ENCODE data around the gene FOXO1. TPM values are rescaled to one million over a fixed set of nuclear protein-coding genes. Genes with fewer than 3 reads are reported as not detected.

Gene FOXO1
- total RNA-seq, 1 donor from 2014 or later, result 17.7 TPM

- H3K4me3 ChIP-seq (ENCODE audit: low read depth, low read length), result no peak overlapping the region
- TF ChIP-seq, protein P1, sequence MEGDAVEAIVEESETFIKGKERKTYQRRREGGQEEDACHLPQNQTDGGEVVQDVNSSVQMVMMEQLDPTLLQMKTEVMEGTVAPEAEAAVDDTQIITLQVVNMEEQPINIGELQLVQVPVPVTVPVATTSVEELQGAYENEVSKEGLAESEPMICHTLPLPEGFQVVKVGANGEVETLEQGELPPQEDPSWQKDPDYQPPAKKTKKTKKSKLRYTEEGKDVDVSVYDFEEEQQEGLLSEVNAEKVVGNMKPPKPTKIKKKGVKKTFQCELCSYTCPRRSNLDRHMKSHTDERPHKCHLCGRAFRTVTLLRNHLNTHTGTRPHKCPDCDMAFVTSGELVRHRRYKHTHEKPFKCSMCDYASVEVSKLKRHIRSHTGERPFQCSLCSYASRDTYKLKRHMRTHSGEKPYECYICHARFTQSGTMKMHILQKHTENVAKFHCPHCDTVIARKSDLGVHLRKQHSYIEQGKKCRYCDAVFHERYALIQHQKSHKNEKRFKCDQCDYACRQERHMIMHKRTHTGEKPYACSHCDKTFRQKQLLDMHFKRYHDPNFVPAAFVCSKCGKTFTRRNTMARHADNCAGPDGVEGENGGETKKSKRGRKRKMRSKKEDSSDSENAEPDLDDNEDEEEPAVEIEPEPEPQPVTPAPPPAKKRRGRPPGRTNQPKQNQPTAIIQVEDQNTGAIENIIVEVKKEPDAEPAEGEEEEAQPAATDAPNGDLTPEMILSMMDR (IDR thresholded peaks at IDR 0.05; ENCODE audit: insufficient read depth, low read length, poor library complexity, severe bottlenecking), result no peak
- no peaks in the 10 kb centered on the region for H3K27me3 ChIP-seq (ENCODE audit: control insufficient read depth, insufficient read depth, low read length)
- no peaks in the 10 kb centered on the region for H3K36me3 ChIP-seq (ENCODE audit: control insufficient read depth, insufficient read depth, low read length)
- DNase-seq (ENCODE audit: low read depth), result no peak
These were observed 66.7 kb downstream of the FOXO1 start for GRCh38 chr13:40599747-40600146.

- Histone ChIP-seq H3K36me3 (ENCODE audit: control insufficient read depth, insufficient read depth, low read length) (no peaks in the 10 kb centered on the region), H3K27me3 (ENCODE audit: control insufficient read depth, insufficient read depth, low read length) (no peaks in the 10 kb centered on the region), H3K4me3 (ENCODE audit: low read depth, low read length) (no peak overlapping the region)
- TF ChIP-seq, protein P1 (IDR thresholded peaks at IDR 0.05; ENCODE audit: insufficient read depth, low read length, poor library complexity, severe bottlenecking), result no peak
- no peak for DNase-seq (ENCODE audit: low read depth)
These were observed 67.3 kb downstream of the FOXO1 start for GRCh38 chr13:40599124-40599523.

DNA sequence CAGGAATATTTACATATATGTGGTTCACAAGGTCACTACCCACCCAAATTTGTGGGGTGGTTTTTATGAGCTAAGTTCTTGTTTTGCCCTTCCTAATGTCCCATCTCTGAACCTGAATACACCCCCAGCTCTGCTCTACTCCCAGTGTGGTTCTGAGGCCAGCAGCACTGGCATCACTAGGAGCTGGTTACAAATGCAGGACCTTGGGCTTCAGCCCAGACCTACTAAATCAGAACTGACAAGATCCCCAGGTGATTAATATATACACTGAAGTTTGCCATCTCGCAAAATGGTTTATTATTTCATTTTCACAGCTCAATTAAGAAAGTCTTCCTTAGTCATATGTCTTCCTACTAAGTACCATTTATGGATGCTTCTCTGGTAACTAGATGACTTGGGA is 67.9 kb downstream of the FOXO1 start:
- H3K36me3 ChIP-seq (ENCODE audit: control insufficient read depth, insufficient read depth, low read length), result no peaks in the 10 kb centered on the region
- H3K27me3 ChIP-seq (ENCODE audit: control insufficient read depth, insufficient read depth, low read length), result no peaks in the 10 kb centered on the region
- TF ChIP-seq, protein P1 (IDR thresholded peaks at IDR 0.05; ENCODE audit: insufficient read depth, low read length, poor library complexity, severe bottlenecking), result no peak
- H3K4me3 ChIP-seq (ENCODE audit: low read depth, low read length), result no peak overlapping the region
- DNase-seq (ENCODE audit: low read depth), result no peak

- no peaks in the 10 kb centered on the region for H3K27me3 ChIP-seq (ENCODE audit: control insufficient read depth, insufficient read depth, low read length)
- TF ChIP-seq, protein P1 (IDR thresholded peaks at IDR 0.05; ENCODE audit: insufficient read depth, low read length, poor library complexity, severe bottlenecking), result no peak
- no peak for DNase-seq (ENCODE audit: low read depth)
- no peak overlapping the region for H3K4me3 ChIP-seq (ENCODE audit: low read depth, low read length)
- H3K36me3 ChIP-seq (ENCODE audit: control insufficient read depth, insufficient read depth, low read length), result no peaks in the 10 kb centered on the region
These were observed 68.6 kb downstream of the FOXO1 start for GRCh38 chr13:40597735-40598365.

- no peak for DNase-seq (ENCODE audit: low read depth)
- TF ChIP-seq, protein P1 (IDR thresholded peaks at IDR 0.05; ENCODE audit: insufficient read depth, low read length, poor library complexity, severe bottlenecking), result no peak
- Histone ChIP-seq H3K36me3 (ENCODE audit: control insufficient read depth, insufficient read depth, low read length) (no peaks in the 10 kb centered on the region), H3K27me3 (ENCODE audit: control insufficient read depth, insufficient read depth, low read length) (no peaks in the 10 kb centered on the region), H3K4me3 (ENCODE audit: low read depth, low read length) (no peak overlapping the region)
These were observed 70.0 kb downstream of the FOXO1 start for GRCh38 chr13:40596484-40596883.

GRCh38 chr13:40595693-40596092 is 70.7 kb downstream of the FOXO1 start:
- no peak for DNase-seq (ENCODE audit: low read depth)
- Histone ChIP-seq H3K36me3 (ENCODE audit: control insufficient read depth, insufficient read depth, low read length) (no peaks in the 10 kb centered on the region), H3K27me3 (ENCODE audit: control insufficient read depth, insufficient read depth, low read length) (no peaks in the 10 kb centered on the region), H3K4me3 (ENCODE audit: low read depth, low read length) (no peak overlapping the region)
- TF ChIP-seq, protein P1 (IDR thresholded peaks at IDR 0.05; ENCODE audit: insufficient read depth, low read length, poor library complexity, severe bottlenecking), result no peak

All from kidney epithelial cell (primary cell).